ENCODE data around the gene PTAFR.
"Not testable (repeated sequence)": the region's sequence is repeated elsewhere in the genome, so short reads cannot be mapped to it uniquely, and the experiment has no call there.

The PTAFR gene

GRCh38 chr1:28144203-28145135 is 32.0 kb downstream of the PTAFR start:
- DNase-seq (ENCODE audit: low spot score) = no peak

- no peak for DNase-seq (ENCODE audit: low spot score)
Measured at GRCh38 chr1:28143496-28144202, 32.8 kb downstream of the PTAFR start.

- DNase-seq (ENCODE audit: low spot score) = no peak
Measured at GRCh38 chr1:28141685-28142084, 34.8 kb downstream of the PTAFR start.

- DNase-seq (ENCODE audit: low spot score) = not testable (repeated sequence)
Measured at GRCh38 chr1:28139866-28140265, 36.6 kb downstream of the PTAFR start.

- DNase-seq (ENCODE audit: low spot score) = no peak
Measured at GRCh38 chr1:28139025-28139712, 37.3 kb downstream of the PTAFR start.

- no peak for DNase-seq (ENCODE audit: low spot score)
Measured at GRCh38 chr1:28136922-28137613, 39.4 kb downstream of the PTAFR start.

GRCh38 chr1:28136169-28136921 is 40.1 kb downstream of the PTAFR start:
- no peak for DNase-seq (ENCODE audit: low spot score)

GRCh38 chr1:28135371-28136168 is 40.9 kb downstream of the PTAFR start:
- DNase-seq (ENCODE audit: low spot score) = no peak

- no peak for DNase-seq (ENCODE audit: low spot score)
Measured at GRCh38 chr1:28134651-28135207, 41.8 kb downstream of the PTAFR start.

GRCh38 chr1:28132171-28133167 is 44.0 kb downstream of the PTAFR start:
- DNase-seq (ENCODE audit: low spot score) = no peak

GRCh38 chr1:28130901-28131300 is 45.6 kb downstream of the PTAFR start:
- DNase-seq (ENCODE audit: low spot score) = no peak

- no peak for DNase-seq (ENCODE audit: low spot score)
Measured at GRCh38 chr1:28129150-28129549, 47.3 kb downstream of the PTAFR start.

- DNase-seq (ENCODE audit: low spot score) = no peak
Measured at GRCh38 chr1:28127617-28128257, 48.8 kb downstream of the PTAFR start.

- DNase-seq (ENCODE audit: low spot score) = no peak
Measured at GRCh38 chr1:28126783-28127490, 49.6 kb downstream of the PTAFR start.

GRCh38 chr1:28126212-28126611 is 50.3 kb downstream of the PTAFR start:
- no peak for DNase-seq (ENCODE audit: low spot score)

- no peak for DNase-seq (ENCODE audit: low spot score)
Measured at GRCh38 chr1:28123461-28123961, 53.0 kb downstream of the PTAFR start.

- no peak for DNase-seq (ENCODE audit: low spot score)
Measured at GRCh38 chr1:28122183-28122582, 54.3 kb downstream of the PTAFR start.

Data from D341Med (cell line).